A549 (cell line): Measurements from ENCODE around the gene AHNAK2.

Experiments used
- CBX8 ChIP-seq: fragments of 200-600 bp; sonication (generic); IDR thresholded peaks from 2 replicates; pipeline ENCODE4 v1.6.1; 2016
- CEBPB ChIP-seq, 2 experiments: fragments of >200 bp in 1 of 2; sonication (Bioruptor Twin) in 1 of 2; formaldehyde crosslinking in 1 of 2; IDR thresholded peaks; 2 replicates each; pipeline ENCODE4 v1.6.1; 2012 to 2016
- CHD4 ChIP-seq: fragments of 200-600 bp; sonication (generic); IDR thresholded peaks from 2 replicates; pipeline ENCODE4 v1.6.1; 2016; ENCODE audit warnings: antibody characterized with exemption, mild to moderate bottlenecking, borderline replicate concordance
- HOXA7 ChIP-seq: fragments of 250-450 bp; sonication (Bioruptor Pico); IDR thresholded peaks from 2 replicates; pipeline ENCODE4 v1.5.0; 2020; ENCODE audit warnings: mild to moderate bottlenecking, moderate library complexity
- KDM1A ChIP-seq: fragments of 200-600 bp; sonication (generic); IDR thresholded peaks from 2 replicates; pipeline ENCODE4 v1.6.1; 2016; ENCODE audit warnings: low read depth, mild to moderate bottlenecking
- MAFK ChIP-seq: fragments of 450-650 bp; IDR thresholded peaks from 2 replicates; pipeline ENCODE4 v1.6.1; 2014; ENCODE audit not compliant: partially characterized antibody
- MAZ ChIP-seq: fragments of 150-350 bp; IDR thresholded peaks from 2 replicates; pipeline ENCODE4 v1.6.1; 2014; ENCODE audit warnings: antibody characterized with exemption, low read depth, low read length, borderline replicate concordance
- NR3C1 ChIP-seq: fragments of >200 bp; sonication (Bioruptor Twin); formaldehyde crosslinking; IDR thresholded peaks from 3 replicates; pipeline ENCODE4 v1.6.1; 2017
- POLR2A ChIP-seq: IDR thresholded peaks from 2 replicates; pipeline ENCODE4 v1.6.1; 2012; ENCODE audit warnings: mild to moderate bottlenecking, low read length
- RAD21 ChIP-seq, 2 experiments: fragments of >200 bp in 1 of 2; sonication (Bioruptor Twin) in 1 of 2; formaldehyde crosslinking in 1 of 2; IDR thresholded peaks in 1 of 2; conservative IDR thresholded peaks in 1 of 2; 2 replicates in 1 of 2; 3 replicates in 1 of 2; pipeline ENCODE4 v1.6.1; 2012 to 2018; ENCODE audit warnings: inconsistent platforms in 1 of 2
- TFCP2L1 ChIP-seq: fragments of 250-450 bp; sonication (Bioruptor Pico); IDR thresholded peaks from 2 replicates; pipeline ENCODE4 v1.5.0; 2021; ENCODE audit warnings: mild to moderate bottlenecking
- TF ChIP-seq, protein P1 (sequence below): fragments of 200-600 bp; sonication (generic); IDR thresholded peaks from 2 replicates; pipeline ENCODE4 v1.6.1; 2016; ENCODE audit warnings: antibody characterized with exemption, mild to moderate bottlenecking, moderate library complexity
- TF ChIP-seq, protein P2 (sequence below): fragments of 250-450 bp; sonication (Bioruptor Pico); IDR thresholded peaks from 2 replicates; pipeline ENCODE4 v1.5.0; 2021; ENCODE audit warnings: mild to moderate bottlenecking, moderate library complexity, borderline replicate concordance
- TF ChIP-seq, protein P3 (sequence below): fragments of >200 bp; sonication (Bioruptor Twin); formaldehyde crosslinking; IDR thresholded peaks from 3 replicates; pipeline ENCODE4 v1.5.1; 2016

DNA sequence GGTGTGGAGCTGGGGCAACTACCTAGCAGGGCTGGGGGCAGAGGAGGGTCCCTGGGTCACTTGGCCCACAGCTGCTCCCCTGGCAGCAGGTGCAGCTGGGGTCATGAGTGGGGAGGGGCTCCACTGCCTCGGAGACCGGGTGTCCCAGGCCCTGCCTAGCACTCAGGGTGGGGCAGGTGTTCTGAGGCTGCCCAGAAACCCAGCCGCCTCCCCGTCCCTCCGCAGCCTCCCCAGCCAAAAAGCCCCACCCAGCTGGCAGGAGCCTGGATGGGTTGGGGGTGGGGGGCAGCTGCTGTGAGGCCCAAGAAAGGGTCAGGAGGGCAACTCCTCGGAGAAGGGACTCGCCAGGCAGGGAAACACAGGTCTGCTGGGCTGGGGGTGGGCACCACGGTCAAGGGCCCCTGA lies 11.2 kb downstream of the AHNAK2 start:
- TF ChIP-seq KDM1A = no peak
- no peak for TF ChIP-seq CHD4
- TF ChIP-seq, protein P1, sequence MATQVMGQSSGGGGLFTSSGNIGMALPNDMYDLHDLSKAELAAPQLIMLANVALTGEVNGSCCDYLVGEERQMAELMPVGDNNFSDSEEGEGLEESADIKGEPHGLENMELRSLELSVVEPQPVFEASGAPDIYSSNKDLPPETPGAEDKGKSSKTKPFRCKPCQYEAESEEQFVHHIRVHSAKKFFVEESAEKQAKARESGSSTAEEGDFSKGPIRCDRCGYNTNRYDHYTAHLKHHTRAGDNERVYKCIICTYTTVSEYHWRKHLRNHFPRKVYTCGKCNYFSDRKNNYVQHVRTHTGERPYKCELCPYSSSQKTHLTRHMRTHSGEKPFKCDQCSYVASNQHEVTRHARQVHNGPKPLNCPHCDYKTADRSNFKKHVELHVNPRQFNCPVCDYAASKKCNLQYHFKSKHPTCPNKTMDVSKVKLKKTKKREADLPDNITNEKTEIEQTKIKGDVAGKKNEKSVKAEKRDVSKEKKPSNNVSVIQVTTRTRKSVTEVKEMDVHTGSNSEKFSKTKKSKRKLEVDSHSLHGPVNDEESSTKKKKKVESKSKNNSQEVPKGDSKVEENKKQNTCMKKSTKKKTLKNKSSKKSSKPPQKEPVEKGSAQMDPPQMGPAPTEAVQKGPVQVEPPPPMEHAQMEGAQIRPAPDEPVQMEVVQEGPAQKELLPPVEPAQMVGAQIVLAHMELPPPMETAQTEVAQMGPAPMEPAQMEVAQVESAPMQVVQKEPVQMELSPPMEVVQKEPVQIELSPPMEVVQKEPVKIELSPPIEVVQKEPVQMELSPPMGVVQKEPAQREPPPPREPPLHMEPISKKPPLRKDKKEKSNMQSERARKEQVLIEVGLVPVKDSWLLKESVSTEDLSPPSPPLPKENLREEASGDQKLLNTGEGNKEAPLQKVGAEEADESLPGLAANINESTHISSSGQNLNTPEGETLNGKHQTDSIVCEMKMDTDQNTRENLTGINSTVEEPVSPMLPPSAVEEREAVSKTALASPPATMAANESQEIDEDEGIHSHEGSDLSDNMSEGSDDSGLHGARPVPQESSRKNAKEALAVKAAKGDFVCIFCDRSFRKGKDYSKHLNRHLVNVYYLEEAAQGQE = no peak
- TF ChIP-seq, protein P2, sequence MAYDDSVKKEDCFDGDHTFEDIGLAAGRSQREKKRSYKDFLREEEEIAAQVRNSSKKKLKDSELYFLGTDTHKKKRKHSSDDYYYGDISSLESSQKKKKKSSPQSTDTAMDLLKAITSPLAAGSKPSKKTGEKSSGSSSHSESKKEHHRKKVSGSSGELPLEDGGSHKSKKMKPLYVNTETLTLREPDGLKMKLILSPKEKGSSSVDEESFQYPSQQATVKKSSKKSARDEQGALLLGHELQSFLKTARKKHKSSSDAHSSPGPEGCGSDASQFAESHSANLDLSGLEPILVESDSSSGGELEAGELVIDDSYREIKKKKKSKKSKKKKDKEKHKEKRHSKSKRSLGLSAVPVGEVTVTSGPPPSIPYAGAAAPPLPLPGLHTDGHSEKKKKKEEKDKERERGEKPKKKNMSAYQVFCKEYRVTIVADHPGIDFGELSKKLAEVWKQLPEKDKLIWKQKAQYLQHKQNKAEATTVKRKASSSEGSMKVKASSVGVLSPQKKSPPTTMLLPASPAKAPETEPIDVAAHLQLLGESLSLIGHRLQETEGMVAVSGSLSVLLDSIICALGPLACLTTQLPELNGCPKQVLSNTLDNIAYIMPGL = no peak
- TF ChIP-seq HOXA7 = no peak
- TF ChIP-seq, protein P3, sequence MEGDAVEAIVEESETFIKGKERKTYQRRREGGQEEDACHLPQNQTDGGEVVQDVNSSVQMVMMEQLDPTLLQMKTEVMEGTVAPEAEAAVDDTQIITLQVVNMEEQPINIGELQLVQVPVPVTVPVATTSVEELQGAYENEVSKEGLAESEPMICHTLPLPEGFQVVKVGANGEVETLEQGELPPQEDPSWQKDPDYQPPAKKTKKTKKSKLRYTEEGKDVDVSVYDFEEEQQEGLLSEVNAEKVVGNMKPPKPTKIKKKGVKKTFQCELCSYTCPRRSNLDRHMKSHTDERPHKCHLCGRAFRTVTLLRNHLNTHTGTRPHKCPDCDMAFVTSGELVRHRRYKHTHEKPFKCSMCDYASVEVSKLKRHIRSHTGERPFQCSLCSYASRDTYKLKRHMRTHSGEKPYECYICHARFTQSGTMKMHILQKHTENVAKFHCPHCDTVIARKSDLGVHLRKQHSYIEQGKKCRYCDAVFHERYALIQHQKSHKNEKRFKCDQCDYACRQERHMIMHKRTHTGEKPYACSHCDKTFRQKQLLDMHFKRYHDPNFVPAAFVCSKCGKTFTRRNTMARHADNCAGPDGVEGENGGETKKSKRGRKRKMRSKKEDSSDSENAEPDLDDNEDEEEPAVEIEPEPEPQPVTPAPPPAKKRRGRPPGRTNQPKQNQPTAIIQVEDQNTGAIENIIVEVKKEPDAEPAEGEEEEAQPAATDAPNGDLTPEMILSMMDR = no peak
- TF ChIP-seq TFCP2L1 (CRISPR knock-in tag) = no peak
- TF ChIP-seq NR3C1 = no peak
- TF ChIP-seq POLR2A = no peak
- no peak for TF ChIP-seq CEBPB (IDR thresholded peaks at IDR 0.05)
- TF ChIP-seq MAZ = no peak
- TF ChIP-seq CBX8 = no peak
- no peak for TF ChIP-seq MAFK
- no peak for TF ChIP-seq RAD21 (conservative IDR thresholded peaks at IDR 0.05 in 1 of 2, IDR thresholded peaks at IDR 0.05 in 1 of 2)
